Stimulated activated CD4-positive, alpha-beta T cell treated with anti-CD3 and anti-CD28 coated beads, TNF-alpha, amount 100 ng/mL, for 4 hours (primary cell): ENCODE measurements around the gene PHETA2.
"Not testable (repeated sequence)": the region's sequence is repeated elsewhere in the genome, so short reads cannot be mapped to it uniquely, and the experiment has no call there.

Source experiments
- DNase-seq, 3 experiments: peaks; one replicate each; pipeline ENCODE4 v3.0.0-alpha.2; 2020; ENCODE audit warnings: low read depth in 3 of 3

The PHETA2 gene

GRCh38 chr22:42104332-42104860, 30.3 kb downstream of the PHETA2 start:
- not testable (repeated sequence) for DNase-seq

DNA sequence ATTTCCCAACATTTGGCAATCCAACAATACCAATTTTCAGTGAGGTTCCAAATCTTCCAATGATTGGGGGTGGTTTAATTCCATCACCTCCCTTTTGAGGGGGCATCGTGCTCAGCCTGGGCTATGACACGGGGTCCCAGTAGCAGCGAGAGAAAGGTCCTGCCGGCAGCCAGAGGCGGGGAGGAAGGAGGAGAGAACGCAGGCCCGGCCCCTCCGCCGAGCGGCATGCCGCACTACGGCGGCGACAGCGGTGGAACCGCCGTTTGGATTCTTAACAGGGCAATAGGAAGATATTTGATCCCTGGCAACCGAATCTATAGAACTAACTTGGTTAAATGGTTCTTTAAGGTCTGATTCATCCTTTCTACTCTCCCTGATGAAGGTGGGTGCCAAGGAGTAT, 34.8 kb downstream of the PHETA2 start:
- no peak for DNase-seq

- DNase-seq = no peak
Measured at GRCh38 chr22:42111798-42112197, 37.8 kb downstream of the PHETA2 start.

DNA sequence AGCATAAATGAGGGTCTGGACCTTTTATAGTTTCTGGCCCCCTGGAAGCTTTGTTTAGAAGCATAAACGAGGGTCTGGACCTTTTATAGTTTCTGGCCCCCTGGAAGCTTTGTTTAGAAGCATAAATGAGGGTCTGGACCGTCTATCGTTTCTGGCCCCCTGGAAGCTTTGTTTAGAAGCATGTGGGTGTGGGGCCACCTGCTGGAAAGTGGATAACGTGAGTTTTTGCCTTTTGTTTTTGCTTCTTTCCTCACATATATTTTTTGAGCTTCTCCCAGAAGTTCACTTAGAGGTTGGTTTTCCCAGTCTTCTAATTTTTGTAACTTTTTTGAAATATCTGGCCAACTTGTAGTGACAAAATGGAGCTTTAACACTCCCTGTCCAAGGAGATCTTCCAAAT, 38.7 kb downstream of the PHETA2 start:
- DNase-seq = not testable (repeated sequence)

DNA sequence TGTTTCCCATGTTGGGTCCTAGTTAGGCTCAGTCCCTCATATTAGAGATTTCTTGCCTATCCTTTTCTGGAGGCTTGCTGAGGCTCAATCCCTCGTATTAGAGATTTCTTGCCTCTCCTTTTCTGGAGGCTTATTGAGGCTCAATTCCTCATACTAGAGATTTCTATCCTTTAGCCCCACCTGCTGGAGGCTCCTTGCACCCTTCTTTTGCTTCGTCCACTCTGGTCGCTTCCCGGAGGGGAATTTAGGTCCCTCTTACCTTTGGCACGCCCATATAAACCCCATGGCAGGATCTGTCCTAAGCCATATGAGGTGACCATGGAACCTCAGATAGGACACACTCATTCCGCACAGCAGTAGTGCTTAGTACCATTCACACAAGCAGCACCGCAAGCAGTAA, 40.7 kb downstream of the PHETA2 start:
- DNase-seq = no peak

DNA sequence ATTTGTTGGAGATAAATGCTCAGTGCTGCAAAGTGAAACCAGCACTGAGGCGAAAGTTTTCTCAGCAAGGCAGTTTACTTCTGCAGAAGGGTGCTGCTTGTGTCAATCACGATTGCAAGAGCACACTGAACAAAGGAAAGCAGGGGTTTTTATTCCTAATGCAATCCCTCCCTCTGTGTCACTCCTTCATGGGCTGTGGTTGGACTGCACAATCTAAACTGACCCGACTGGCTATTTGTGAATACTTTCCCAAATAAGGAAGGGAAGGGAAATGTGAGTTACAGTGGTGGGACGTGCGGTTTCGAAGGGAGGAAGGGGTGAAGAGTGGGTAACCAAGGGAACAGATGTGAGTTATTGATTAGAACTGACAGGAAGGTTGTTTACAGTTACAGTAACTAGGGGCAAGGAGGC, 41.4 kb downstream of the PHETA2 start:
- not testable (repeated sequence) for DNase-seq

DNA sequence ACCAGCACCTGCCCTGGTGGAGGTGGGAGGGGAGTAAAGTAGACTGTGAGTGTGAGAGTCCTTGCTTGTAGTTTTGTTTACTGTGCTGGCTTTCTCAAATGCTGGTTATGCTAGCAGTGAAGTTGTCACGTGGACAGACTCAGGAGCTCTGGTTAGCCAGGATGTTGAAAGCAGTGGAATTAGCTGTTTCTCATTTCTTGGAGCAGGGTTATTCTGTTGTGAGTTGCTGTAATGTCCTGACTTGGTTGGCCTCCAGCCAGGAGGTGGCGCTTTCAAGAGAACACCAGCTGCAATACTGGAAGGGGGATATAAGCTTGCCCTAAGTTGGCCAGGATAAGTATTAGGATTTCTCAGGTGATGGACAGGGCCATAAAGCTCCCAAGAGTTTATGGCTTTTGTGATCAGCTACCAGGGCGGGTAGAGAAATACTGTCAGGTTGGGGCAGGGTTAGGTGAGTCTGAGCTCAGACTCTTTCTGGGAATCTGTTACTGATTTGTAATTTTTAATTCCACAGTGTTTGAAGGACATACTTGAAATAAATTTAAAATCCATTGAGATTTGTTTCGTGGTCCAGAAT, 42.9 kb downstream of the PHETA2 start:
- DNase-seq = no peak

GRCh38 chr22:42120231-42121021, 46.4 kb downstream of the PHETA2 start:
- DNase-seq = peak in 2 of 3 experiments; percentile 18 to 29

DNA sequence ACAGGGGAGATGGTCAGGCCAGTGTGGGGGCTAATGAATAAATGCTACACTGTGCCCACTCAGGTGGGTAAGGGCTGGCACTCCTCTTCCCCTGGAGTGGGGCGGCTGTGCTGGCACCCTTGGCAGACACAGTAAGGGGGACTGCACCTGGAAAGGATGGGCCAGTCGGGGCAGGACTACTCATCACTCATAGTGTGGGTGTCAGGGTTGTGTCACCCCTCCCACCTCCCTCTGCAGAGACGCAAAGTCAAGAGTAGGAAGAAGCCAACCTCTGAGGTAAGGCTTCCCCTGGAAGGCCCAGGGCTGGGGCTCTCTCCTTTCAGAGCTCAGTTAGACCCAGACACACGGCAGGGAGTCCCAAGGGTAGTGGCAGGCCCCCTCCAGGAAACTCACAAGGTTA, 49.5 kb downstream of the PHETA2 start:
- not testable (repeated sequence) for DNase-seq

DNA sequence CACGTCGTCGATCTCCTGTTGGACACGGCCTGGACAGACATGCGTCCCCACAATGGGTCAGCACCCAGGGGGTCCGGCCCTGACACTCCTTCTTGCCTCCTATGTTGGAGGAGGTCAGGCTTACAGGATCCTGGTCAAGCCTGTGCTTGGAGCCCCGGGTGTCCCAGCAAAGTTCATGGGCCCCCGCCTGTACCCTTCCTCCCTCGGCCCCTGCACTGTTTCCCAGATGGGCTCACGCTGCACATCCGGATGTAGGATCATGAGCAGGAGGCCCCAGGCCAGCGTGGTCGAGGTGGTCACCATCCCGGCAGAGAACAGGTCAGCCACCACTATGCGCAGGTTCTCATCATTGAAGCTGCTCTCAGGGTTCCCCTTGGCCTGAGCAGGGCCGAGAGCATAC, 53.6 kb downstream of the PHETA2 start:
- no peak for DNase-seq

- DNase-seq = not testable (repeated sequence)
Measured at GRCh38 chr22:42128007-42128406, 54.0 kb downstream of the PHETA2 start.
